AML-193 (cell line): ENCODE results near the gene LDHD.
"Not testable (repeated sequence)": the region's sequence is repeated elsewhere in the genome, so short reads cannot be mapped to it uniquely, and the experiment has no call there.

Experiments
- DNase-seq, 2 experiments: peaks; one replicate each; lab custom pipeline; 2025; lab: John Stamatoyannopoulos, UW

Gene LDHD

GRCh38 chr16:75116081-75116910 is at the start of gene LDHD:
TSS of gene LDHD (minus strand) at chr16:75116780. CDS start at chr16:75116720, 60 bp downstream.
- peak; percentile 17 to 51 for DNase-seq

DNA sequence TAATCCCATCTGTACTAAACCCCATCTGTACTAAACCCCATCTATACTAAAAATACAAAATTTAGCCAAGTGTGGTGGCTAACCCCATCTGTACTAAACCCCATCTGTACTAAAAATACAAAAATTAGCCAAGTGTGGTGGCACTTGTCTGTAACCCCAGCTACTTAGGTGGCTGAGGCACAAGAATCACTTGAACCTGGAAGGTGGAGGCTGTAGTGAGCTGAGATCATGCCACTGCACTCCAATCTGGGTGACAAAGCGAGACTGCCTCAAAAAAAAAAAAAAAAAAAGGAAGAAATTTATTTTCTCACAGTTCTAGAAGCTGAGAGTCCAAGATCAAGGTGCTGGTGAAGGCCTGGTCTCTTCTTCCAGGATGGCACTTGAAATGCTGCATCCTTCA is 43.8 kb upstream of the LDHD start:
- DNase-seq = no peak

DNA sequence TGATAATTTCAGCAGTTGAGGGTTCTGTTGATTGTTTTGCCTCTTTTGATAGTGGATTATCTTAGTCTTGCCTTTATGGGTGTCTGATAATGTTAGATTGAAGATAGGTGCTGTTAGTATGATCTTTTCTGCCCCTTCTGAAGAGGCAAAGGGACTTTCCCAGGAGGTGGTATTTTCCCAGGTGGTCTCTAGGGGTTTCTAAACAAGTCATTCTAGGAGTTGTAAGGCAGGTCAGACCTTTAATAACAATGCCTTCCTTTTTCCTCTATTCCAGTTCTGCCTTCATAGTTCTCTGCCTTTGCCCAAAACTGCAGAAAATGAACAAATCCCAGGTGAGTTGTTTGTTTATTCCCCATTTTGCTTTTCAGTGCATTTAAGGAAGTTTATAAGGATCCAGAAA is 36.1 kb upstream of the LDHD start:
- DNase-seq = no peak

DNA sequence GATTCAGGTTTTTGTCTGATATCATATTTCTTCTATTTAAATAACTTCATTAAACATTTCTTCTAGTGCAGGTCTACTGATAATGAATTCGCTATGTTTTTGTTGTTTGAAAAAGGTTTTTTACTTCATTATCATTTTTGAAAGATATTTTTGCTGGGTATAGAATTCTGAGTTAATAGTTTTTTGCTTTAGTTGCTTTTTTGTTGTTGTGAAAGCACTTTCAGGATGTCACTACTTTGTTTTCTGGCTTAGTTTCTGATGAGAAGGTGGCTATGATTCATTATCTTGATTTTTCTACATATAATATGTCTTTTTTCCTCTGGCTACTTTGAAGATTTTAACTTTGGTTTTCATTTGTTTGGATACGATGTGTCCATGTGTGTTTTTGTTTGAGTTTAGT is 35.2 kb upstream of the LDHD start:
- DNase-seq = no peak

DNA sequence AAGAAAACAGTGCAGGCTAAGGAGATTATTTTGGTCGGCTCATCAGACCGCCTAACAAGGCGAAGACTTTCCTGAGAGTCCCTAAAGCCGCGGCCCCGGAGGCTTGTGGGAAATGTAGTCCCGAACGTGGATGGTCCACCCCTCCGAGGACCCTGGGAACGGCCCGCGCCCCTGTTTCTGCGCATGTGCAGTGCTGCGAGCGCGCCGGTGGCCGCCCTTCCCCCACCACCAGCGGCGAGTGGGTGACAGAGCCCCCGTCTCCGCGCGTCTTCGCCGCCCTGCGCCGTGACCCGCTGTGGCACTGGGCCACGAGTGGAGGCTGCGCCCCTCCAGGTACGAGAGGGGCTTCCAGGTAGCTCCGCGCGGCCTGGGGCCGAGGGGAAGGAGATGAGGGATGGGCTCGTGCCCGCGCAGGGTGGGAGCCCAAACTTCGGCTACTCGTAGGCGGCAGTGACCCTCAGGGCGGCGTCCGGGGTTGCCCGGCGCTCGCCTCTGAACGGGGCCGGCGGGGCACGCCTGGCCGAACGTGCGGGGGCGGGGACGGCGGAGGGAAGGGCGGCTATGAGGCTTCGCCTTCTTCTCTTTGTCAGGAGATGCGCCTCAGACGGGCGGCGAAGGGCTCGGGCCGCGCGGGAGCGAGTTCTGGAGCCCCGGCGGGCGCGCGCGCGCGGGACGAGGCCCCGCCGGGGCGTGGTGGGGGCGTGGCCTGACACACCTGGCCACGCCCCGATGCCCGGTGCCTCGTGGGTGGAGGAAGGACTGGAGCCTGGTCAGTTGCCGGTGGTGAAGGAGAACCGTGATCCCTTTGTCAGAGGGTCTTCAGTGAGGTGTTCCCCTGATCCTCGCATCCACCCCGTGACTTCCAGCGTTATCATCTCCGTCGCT is 32.0 kb upstream of the LDHD start, which contains the start of gene ZFP1:
TSS of gene ZFP1 (plus strand) at position 214 of the 885 bp plus-strand sequence. CDS start 4,428 bp downstream, outside the sequence.
- peak; percentile 82 to 84 for DNase-seq

- no peak for DNase-seq
Observed at GRCh38 chr16:75147968-75148310, 31.4 kb upstream of the LDHD start.

GRCh38 chr16:75143941-75144340 is 27.4 kb upstream of the LDHD start:
- DNase-seq = no peak

GRCh38 chr16:75139498-75139897 is 22.9 kb upstream of the LDHD start:
- DNase-seq = no peak

- no peak for DNase-seq
Observed at GRCh38 chr16:75138636-75139035, 22.1 kb upstream of the LDHD start.

- DNase-seq = no peak
Observed at GRCh38 chr16:75138233-75138632, 21.7 kb upstream of the LDHD start.

DNA sequence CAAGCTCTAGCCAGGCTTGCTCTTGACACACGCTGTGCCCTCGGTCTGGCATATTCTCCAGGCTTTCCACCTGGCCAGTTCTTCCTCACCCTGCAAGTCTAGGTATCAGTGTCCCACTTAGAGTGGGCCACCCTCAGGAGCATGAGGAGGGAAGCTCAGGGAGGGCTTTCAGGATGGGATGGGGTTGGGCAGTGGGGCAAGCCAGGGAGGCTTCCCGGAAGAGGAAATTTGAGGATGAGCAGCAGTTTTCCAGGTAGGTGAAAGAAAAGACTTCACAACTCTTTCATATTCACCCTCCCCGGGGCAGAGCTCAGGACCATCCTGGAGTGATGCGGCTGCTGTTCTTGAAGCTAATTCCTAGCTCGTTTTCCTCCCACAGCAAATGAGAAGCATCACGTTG is 14.5 kb upstream of the LDHD start:
- no peak for DNase-seq

- DNase-seq = no peak
Observed at GRCh38 chr16:75130150-75130771, 13.7 kb upstream of the LDHD start.

DNA sequence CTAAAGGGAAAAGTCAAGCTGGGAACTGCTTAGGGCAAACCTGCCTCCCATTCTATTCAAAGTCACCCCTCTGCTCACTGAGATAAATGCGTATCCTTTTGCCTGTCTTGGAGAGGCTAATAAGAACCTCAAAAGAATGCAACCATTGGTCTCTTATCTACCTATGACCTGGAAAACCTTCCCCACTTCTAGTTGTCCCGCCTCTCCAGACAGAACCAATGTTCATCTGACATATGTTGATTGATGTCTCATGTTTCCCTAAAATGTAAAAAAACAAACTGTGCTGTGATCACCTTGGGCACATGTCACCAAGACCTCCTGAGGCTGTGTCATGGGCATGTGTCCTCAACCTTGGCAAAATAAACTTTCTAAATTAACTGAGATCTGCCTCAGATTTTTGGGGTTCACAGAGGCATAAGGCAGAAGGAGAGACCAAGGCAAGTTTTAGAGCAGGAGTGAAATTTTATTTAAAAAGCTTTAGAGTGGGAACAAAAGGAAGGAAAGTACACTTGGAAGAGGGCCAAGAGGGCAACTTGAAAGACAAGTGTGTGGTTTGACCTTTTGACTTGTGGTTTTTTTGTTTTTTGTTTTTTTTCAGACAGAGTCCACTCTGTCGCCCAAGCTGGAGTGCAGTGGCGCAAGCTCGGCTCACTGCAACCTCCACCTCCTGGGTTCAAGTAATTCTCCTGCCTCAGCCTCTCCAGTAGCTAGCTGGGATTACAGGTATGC is 13.0 kb upstream of the LDHD start:
- not testable (repeated sequence) for DNase-seq

DNA sequence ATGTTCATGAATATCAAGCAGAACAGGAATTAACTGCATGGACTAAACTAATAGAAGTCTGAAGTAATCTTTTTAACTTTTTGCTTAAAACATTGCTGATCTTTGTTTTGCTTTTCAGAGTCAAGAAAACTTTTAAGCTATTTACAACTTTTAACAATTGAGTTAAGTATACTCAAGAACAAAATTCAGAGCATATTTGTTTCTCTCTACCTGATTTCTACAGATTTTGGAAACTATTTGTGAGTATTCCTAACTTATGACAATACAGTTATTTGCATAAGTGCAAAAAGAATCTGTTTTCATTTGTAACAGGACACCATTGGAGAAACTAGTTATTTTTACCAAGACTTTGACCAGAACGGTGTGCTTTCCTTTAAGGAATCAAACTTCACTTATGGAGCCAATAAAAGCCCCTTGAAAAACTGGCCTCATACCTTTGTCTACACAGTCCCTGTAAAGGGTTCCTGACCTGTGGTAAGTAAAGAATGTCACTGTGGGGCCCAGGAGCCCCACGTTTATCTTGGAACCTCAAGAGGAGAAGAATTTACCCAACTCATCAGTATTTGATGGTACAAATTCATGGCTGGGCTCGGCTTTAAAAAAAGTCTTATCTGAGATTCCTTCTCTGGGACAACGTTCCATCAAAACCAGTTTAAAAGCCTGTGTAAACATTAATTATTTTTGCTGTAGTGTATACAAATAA is 11.3 kb upstream of the LDHD start:
- no peak for DNase-seq

DNA sequence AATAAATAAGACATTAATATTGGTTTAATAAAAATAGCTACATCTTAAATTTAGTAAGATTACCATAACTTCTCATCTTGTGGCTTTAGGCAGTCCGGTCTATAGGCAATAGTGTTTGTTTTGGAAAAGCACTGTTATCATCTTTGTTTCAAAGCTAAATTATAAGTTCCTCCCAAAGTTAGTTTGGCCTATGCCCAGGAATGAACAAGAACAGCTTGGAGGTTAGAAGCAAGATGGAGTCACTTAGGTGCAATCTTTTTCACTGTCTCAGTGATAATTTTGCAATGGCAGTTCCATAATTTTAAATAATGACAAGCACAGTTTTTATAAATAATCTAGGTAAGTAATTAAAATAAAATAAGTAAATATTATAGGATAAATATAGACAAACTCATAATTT is 6.0 kb upstream of the LDHD start:
- no peak for DNase-seq

DNA sequence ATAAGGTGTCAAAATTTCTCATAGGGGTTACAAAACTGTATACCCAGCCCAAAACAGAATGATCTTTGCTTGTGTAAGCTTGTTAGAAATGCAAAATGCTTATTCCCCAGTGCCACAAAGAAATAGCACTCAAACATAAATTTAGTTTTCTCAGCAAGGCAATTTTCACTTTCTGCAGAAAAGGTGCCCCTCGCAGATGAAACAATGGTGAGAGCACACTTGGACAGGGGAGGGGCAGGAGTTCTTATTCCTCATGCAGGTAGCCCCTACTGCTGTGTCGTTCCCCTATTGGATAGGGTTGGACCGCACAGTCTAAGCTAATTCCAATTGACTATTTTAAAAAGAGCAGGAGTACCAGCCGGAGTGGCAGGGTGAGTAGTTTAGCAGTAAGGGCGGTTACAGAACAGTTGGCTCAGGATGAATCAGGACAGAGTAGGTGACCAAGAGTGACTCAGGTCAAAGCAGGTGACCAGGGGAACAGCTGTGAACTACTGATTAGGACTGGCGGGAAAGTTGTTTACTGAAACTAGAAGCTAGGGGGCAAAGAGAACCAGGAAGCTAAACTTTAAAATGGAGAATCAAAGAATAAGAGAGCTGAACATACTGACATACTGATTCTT is 5.5 kb upstream of the LDHD start:
- DNase-seq = no peak

- no peak for DNase-seq
Observed at GRCh38 chr16:75120253-75120652, 3.7 kb upstream of the LDHD start.

- DNase-seq = no peak
Observed at GRCh38 chr16:75118943-75119539, 2.5 kb upstream of the LDHD start.

DNA sequence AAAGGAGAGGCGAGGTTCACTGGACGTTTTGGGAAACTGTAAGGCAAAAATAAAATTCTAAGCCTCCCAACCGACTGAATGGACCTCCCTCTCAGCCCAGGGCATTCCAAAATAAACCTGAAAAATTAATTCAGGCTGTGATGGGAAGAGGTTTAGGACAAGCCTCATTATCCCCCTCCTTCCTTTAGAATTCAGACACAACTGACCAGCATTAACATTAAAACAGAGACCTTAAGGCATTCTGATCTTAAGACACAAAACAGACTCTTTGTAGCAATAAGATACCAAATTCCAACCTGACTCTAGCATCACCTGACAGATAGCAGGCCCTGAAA is 298 bp upstream of the LDHD start:
- DNase-seq = no peak
